ENCODE measurements around the gene ANO9.

ANO9 gene

DNA sequence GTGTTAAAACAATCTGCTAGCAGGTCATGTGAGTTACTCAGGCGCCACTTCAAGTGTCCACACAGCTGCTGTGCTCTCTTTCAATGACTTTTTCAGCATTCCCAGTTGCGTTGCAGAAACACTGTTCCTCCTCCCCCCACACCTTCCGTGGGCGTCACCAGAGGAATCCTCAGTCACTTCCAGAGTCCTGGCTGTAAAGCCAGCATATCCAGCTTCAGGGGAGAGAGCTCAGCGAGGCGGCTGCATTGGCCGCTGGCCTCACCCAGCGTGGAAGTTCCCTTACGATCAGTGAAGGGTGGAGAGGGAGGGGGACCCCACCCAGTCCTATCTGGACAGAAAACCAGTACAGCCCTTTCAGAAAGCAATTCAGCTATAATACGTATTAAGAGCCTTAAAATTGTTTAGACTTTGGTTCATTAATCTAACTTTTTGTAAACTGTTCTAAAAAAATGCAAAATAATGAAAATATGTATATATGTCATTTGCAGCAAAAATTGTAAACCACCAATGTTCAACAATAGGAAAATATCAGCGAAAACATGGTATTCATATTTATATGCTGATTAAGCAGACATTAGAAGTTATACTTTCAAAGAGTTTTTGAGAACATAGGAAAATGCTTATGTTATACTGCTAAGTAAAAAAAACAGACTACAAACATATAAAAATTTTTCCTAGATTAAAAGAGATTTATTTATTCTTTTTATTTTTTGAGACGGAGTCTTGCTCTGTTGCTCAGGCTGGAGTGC is 2.8 kb upstream of the ANO9 start:
- H3K4me3 ChIP-seq (ENCODE audit: low read length) = no peak overlapping the region
- TF ChIP-seq CTCF (conservative IDR thresholded peaks at IDR 0.05; ENCODE audit: low read depth, low read length) = no peak
- DNase-seq (ENCODE audit: low read depth) = no peak

DNA sequence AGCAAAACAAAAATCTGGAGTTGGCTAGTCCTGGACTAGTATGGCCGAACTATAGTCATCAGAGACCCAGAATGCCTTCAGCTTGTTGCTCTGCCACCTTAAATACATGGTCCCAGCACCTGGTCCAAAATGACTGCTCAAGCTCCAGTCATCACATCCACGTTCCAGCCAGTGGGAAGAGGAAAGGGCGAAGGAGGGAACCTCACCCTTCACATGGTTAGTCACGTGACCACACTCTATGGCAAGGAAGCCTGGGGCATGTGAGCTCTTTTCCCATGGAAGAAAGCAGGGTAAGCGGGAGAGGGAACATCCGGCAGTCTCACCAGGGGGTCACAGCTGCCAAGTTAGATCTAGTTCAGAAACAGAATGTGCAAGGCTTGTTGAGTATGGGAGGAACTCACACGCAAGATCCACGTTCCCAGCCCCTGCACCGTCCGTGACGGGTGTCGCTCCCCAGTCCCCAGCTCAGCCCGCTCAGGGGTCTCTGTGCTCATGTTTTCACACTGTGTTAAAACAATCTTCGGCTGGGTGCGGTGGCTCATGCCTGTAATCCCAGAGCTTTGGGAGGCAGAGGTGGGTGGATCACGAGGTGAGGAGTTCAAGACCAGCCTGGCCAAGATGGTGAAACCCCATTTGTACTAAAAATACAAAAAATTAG is 1.9 kb upstream of the ANO9 start:
- H3K4me3 ChIP-seq (ENCODE audit: low read length) = no peak overlapping the region
- no peak for DNase-seq (ENCODE audit: low read depth)
- TF ChIP-seq CTCF (conservative IDR thresholded peaks at IDR 0.05; ENCODE audit: low read depth, low read length) = no peak

GRCh38 chr11:442611-443081 is 835 bp upstream of the ANO9 start:
- DNase-seq (ENCODE audit: low read depth) = no peak
- no peak for TF ChIP-seq CTCF (conservative IDR thresholded peaks at IDR 0.05; ENCODE audit: low read depth, low read length)
- no peak overlapping the region for H3K4me3 ChIP-seq (ENCODE audit: low read length)

DNA sequence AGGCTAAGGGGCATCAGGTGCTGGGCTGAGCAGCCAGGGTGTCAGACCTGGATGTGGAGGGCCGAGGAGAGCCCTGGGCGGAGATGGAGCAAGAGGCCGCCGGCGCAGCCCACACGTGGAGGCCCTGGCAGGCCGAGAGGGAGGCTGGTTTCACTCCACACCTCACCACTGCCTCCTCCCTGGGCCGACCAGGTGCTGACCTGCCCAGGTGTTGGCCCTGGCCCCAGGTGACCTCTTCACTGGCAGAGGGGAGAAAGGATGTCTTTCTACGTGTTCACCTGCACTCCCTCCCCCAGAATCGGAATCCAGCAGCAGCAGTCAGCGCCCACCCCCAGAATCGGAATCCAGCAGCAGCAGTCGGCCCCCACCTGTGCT is 781 bp downstream of the ANO9 start:
- no peak for TF ChIP-seq CTCF (conservative IDR thresholded peaks at IDR 0.05; ENCODE audit: low read depth, low read length)
- no peak for DNase-seq (ENCODE audit: low read depth)
- no peak overlapping the region for H3K4me3 ChIP-seq (ENCODE audit: low read length)

DNA sequence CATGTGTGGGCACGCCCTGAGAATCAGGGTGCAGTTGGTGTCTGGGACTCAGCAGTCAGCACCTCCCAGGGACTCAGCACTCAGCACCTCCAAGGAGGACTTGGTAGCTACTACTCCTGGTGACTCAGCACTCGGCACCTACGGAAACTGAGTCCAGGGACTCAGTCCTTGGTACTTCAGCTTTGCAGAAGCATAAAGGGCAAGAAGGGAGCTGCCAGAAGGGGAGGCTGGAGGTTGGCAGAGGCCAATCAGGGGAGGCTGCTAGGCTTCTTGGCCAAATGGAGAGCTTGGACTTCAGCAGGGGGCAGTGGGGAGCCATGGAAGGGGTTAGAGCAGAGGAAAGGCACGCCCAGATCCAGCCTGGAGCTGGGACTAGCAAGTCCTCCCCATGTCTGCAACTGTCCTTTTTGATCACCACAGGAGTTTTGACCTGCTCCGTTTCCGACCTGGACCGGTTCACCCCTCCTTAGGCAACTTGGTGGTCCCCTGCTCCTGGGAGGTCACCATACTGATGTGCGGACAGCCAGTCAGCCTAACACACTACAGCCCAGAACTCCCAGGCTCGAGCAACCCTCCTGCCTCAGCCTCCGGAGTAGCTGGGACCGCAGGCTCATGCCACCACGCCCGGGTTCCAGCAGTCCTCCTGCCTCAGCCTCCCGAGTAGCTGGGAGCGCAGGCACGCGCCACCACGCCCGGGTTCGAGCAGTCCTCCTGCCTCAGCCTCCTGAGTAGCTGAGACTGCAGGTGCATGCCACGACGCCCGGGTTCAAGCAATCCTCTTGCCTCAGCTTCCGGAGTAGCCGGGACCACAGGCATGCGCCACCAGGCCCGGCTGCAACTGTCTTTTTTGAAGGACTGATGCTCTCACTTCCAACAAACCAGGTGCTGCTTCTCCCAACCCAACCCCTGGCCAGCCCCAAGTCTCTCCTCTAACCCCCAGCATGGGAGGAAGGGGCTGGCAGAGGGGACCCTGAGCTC is 1.5 kb downstream of the ANO9 start:
- no peak overlapping the region for H3K4me3 ChIP-seq (ENCODE audit: low read length)

More for the DNA sequence above, 1.5 kb downstream of the ANO9 start:
- peak; percentile 30 for TF ChIP-seq CTCF (conservative IDR thresholded peaks at IDR 0.05; ENCODE audit: low read depth, low read length)
- DNase-seq (ENCODE audit: low read depth) = no peak

All from retinal pigment epithelial cell (primary cell).